GM21529 (cell line): ENCODE results near the gene CLEC1A.
"Not testable (repeated sequence)": the region's sequence is repeated elsewhere in the genome, so short reads cannot be mapped to it uniquely, and the experiment has no call there.

Experiments
- ATAC-seq: cut with Tn5 transposase; IDR thresholded peaks from one replicate; pipeline ENCODE4 v1.9.1; 2021; ENCODE audit not compliant: unreplicated experiment

The CLEC1A gene

DNA sequence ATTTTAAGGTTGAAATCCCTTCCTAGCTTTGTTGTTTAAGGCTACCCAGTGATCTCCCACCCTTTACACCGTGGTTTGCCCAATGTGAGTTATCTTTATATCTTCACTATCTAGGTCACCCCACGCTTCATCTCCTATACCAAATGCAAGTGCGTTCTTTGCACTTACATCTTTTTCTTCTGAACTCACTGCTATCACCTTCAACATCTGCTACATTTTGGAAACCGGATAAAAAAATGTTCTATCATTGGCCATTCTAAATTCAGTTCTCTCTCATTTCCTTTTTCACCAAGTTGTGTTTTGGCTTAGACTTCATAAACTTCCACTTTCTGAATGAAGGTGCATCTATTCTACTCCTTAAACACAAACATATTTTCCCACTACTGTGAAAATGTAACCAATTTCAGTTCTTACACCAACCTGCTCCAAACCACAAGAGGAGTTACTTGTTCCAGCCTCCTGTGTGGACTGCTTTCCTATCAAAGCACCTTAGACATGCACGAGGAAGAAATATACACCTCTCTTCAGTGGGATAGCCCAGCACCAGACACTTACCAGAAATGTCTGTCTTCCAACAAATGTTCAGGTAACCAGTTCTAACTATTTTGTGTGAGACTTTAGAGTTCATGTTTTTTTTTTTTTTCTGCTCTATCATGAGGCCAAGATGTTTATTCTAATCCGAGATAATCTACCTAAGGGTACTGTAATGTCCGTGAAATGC lies 46.4 kb downstream of the CLEC1A start:
- ATAC-seq, result no peak

GRCh38 chr12:10048526-10048925 lies 50.3 kb downstream of the CLEC1A start:
- ATAC-seq, result no peak

DNA sequence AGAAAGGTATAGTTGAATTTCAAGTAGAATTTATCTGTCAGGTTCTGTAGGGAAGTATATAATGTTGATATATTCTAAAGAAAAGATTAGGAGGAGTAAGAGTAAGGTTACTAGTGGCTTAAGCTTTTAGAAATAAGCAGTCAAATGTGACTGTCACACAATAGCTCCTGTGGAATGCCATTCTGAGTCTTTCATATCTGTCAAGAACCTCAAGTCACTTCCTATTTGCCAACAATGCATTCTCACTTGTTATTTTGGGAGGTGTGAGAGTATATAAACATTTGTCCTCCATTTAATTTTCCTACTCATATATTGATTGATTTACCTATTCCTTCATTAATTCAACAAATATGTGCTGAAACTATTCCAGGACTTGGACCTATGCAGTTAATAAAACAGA lies 56.6 kb downstream of the CLEC1A start:
- ATAC-seq, result no peak

DNA sequence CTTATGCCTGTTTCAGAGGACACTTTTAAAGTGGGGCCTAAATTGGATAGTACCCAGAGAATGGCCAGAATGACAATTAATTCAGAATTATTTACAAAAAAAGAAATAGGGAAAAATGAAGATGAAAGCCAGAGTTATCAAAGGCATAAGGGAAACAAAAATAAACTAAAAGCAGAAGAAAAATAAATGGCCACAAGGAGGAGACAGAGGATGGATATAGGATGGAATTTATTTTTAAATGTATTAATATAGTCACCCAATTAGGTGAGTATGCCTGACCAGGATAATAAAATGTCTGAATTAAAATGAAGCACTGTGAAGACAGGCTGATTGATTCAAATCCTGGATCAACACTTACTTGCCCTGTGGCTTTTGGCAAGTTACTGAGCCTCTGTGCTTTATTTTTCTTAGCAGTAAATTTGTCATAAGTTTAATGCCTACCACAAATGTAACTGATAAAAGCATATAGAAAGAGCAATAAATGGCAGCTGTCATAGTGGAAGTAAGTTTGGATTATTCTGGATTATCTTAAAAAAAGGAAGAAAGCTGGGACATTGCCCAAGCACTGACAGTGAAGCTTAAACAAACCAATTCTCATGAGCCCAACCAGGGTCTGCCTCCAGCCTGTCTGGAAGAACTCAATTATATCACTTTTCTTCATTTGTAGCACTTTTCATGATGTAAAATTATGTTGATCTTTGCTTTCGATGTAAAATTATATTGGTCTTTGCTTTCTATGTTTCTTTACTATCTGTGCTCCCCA lies 64.8 kb downstream of the CLEC1A start:
- ATAC-seq, result no peak

DNA sequence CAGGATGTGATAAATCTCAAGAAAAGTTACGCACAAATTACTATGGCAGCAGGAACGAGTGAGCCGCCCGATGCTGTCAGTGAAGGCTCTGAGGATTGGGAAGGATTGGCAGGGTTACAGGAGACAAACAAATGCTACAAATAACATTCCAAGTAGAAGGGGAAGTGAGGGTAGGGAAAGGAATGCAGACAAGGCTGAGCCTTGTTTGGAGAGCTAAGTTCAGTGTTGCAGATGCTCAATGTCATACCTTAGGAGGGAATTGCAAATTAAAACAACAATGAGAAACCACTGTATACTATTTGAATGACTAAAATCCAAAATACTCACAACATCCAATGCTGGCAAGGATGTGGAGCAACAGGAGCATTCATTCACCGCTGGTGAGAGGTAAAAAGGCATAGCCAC lies 67.0 kb downstream of the CLEC1A start:
- no peak for ATAC-seq

DNA sequence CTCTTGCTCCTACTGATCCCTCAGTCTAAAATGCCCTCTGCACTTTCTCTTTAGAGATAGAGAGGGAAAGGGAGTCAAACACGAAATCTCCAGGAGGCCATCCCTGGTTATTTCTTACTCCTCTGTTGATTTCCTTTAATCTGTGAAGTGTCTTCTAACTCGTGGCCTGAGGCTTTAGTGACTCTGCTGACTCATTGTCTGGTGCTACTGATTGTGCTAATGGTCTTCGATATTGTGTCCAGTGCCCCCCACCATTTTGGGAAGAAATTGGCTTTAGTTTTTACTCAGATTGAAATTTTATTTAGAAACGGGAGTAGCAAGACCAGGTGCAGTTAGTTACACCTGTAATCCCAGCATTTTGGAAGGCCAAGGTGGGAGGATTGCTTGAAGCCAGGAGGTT lies 67.5 kb downstream of the CLEC1A start:
- ATAC-seq, result no peak

- no peak for ATAC-seq
Measured at GRCh38 chr12:10030446-10030845, 68.3 kb downstream of the CLEC1A start, which contains the start of gene CLEC9A. TSS of gene CLEC9A (plus strand) at chr12:10030682. CDS start at chr12:10052688, 22,006 bp downstream.

GRCh38 chr12:10027721-10028120 lies 71.1 kb downstream of the CLEC1A start:
- ATAC-seq, result no peak

- no peak for ATAC-seq
Measured at GRCh38 chr12:10027311-10027710, 71.5 kb downstream of the CLEC1A start.

- not testable (repeated sequence) for ATAC-seq
Measured at GRCh38 chr12:10026666-10027065, 72.1 kb downstream of the CLEC1A start.

GRCh38 chr12:10025236-10025635 lies 73.5 kb downstream of the CLEC1A start:
- no peak for ATAC-seq

DNA sequence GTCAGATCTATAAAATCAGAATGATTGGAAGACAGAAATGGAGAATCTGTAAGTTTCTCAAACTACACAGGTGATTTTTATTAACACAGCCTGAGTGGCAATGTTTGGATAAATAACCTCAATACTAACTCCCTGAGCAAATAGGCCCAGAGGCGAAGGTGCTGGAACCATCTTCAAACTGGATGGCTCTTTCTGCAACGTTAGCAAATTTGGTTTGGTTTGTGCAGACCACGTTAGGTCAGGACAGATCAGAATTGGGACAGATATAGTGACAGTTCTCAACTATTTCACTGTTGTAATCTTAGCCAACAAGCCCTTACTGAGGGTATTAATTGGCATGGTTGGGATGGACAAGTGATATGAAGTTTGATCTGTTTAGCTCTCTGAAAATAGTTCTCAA lies 77.4 kb downstream of the CLEC1A start:
- no peak for ATAC-seq
